GM21529 (cell line): Measurements from ENCODE around the gene FXYD4.

Experiments
- ATAC-seq: cut with Tn5 transposase; IDR thresholded peaks from one replicate; pipeline ENCODE4 v1.9.1; 2021; ENCODE audit not compliant: unreplicated experiment

Gene FXYD4

DNA sequence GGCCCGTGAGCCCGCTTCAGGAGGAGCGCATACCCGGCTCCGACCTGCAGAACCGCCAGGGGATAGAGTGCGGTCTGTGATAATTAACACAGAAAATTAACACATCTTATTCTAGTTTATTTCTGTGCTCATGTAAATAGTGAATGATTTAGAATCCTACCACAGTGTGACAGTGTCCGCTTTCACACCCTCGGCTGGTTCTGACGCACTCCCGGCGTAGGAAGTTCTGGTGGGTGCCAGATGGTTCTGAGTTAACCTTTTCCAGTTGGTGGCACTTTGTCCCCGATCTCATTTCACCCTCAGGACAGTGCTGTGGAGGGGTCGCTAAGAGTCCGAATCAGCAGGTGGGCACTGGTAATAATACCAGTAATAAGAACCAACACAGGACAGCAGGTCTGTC is 28.3 kb upstream of the FXYD4 start:
- no peak for ATAC-seq

DNA sequence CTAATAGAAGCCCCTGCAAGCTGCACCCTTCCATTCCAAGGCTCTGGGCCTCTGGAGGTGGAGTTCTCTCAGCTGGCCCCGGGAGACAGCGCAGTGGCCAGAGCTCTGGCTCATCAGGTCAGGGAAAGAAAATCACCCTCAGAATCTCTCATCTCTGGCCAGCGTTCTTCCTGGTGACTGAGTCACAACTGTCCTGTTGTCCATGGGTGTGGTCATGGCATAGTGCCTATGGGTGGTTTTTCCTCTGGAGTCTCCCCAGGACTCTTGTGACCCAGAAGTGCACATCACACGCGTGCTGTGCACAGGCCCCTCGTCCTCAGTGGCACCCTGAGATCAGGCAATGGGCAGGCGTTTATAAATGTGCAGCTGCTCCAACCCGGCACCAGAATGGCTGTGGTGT is 27.4 kb upstream of the FXYD4 start:
- no peak for ATAC-seq

DNA sequence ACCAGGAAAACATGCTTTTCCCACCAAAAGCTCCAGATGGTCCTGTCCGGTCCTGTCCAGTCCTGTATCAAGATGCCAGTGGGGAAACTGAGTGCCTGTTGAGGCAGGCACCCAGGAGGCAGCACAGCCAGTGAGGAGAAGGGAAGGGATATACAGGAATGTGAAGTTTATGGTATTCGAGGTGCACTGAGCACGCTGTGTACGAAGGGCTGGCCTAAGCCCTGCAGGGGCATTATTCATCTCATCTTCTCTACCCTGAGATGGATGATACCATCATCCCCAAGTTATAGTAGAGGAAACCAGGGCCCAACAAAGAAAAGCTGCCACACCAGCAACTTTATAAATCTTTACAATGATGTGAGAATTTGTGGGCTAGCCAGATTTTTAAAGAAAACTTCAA is 23.4 kb upstream of the FXYD4 start:
- no peak for ATAC-seq

DNA sequence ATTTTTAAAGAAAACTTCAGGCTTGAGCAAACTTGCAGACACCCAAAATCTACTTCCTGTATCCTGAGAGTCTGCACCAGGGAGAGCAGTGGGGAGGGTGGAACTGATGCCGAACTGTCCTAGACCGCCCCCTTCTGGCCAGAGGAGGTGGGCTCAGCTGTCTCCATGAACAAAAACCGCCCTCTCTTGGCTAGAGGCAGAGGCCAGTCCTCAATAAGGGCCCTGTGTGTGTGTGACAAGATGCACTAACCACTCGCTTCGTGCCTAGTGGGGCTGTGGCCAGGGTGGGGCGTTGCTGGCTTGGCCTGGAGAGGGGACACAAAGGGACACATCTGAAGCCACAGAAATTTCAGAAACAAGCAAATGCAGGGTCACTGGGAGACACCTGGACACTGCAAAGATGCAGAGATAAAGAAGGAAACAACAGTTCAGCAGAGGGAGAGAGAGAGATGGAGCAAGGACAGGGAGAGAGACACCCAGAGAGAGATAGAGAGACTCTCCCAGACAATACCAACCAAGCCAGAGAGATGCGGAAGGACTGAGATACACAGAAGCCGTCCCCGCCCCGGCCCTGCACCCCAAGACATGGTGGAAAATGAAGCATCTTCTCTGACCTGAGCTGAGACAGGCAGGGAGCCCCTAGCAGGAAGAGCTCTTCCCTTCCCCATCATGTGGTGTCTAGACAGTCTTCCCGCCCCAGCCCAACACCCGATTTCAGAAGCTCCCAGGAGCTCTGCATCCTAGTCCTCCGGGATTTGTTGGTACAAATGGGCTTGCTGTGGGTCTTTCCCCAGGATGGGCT is 22.7 kb upstream of the FXYD4 start:
- peak; percentile 100 for ATAC-seq

DNA sequence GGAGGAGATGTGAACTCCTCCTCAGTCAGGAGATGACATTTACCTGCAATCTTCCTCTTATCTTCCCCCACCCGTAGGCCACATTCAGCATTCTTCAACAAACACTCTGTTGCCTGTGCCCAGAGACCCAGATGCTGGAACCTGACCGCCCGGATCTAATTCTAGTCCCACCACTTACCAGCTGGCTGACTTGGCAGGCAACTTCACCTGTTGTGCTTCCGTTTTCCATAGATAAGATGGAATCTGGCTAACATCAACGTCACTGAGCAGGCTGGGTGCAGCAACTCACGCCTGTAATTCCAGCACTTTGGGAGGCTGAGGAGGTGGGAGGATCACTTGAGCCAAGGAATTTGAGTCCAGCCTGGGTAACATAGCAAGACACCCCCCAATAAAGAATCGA is 21.3 kb upstream of the FXYD4 start:
- no peak for ATAC-seq

DNA sequence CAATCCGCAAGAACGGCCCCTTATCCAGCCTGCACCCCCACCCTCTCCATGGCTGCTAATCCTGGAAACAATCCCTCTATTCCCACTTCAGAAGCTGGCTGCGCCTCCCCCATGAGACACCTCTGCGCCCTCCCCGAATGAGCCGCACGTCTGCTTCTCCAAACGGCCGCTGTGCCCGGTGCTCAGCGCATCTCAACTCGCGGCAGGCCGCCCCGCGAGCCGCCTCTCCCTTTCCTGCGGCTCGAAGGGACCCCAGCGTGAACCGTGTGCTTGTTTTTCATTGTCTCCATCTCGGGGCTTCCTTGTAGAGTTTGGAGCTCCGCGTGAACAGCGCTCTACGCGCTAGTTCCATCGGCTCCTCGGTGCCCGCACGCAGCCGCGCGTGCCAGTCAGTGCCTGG is 20.8 kb upstream of the FXYD4 start:
- no peak for ATAC-seq

DNA sequence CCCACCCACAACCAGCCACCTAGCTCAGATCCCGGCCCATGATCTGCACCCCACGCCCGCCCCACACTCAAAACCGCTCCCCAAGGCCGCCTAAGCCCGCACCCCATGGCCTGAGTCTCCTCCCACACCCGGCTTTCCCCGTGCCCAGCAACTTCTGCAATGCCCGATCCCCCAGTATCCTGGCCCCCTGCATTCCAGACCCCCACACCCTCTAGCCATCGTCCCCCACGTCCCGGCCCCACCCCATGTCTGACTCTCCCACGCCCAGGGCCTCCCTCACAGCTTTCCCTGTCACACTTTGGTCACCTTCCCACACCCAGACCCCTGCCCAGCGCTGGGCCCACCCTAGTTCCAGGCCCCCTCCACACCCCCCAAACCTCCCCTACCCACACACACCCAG is 20.1 kb upstream of the FXYD4 start:
- ATAC-seq, result no peak

DNA sequence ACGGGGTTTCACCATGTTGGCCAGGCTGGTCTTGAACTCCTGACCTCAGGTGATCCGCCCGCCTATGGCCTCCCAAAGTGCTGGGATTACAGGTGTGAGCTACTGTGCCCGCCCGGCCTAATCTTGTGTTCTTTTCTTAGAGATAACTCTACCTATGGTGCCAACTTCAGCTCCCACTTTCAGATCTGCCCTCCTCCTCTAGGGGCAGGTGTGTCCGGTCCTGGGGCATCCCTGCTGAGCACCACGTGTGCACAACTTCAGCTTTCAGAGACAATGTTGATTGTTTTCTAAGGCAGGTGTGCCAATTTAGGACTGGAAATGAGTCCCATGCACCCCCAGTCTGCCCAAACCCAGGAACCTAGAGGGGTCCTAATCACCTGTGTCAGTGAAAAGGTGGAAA is 18.5 kb upstream of the FXYD4 start:
- ATAC-seq, result no peak

DNA sequence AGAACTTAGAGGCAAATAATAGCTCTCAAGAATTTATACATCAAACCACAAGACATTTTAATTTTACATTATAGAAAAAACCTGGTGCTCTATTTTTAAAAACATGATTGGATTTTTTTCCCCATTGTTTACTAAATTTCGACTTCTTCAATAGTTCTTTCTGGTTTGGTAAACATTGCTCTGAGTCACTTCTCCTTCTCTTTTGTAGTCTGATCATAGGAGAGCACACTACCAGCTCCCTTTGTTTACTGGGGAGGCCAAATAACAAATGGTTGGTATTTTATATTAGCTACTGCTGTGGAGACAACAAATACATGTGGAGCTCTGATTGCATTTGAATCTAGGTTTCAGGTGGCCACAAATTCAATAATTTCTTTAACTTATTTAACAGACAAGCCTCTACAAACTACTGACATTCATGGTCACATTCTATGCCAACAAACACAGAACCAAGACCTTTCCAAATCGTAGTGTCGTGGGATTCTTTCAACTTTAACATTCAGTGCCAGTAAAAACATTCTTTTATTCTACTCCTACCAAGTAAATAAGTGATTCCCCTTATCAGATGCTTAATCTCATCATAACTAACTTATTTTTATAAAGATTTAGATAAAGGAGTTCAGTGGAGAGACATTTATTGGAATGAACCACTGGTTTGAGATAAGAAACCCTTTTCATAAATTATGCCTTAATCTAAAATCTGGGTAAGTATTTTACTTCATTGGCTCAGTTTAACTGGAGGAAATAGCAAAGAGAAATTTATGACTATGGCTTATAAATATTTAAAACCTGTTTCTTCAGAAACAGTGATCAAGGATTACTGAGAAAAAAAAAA is 17.7 kb upstream of the FXYD4 start:
- ATAC-seq, result no peak

DNA sequence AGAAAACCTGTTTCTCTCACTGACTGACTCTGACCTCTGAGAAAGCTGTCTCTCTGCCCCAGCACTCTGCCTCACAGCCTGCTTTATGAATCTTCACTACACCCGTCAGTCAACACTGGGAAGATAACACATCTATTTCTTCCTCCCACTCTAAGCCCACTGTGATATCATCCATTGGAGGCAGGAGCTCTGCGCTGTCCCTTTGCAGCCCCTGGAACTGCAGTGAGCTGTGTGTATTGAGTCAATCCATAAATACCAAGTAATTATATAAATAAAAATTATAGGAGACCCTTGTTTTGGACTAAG is 17.2 kb upstream of the FXYD4 start:
- ATAC-seq, result no peak

DNA sequence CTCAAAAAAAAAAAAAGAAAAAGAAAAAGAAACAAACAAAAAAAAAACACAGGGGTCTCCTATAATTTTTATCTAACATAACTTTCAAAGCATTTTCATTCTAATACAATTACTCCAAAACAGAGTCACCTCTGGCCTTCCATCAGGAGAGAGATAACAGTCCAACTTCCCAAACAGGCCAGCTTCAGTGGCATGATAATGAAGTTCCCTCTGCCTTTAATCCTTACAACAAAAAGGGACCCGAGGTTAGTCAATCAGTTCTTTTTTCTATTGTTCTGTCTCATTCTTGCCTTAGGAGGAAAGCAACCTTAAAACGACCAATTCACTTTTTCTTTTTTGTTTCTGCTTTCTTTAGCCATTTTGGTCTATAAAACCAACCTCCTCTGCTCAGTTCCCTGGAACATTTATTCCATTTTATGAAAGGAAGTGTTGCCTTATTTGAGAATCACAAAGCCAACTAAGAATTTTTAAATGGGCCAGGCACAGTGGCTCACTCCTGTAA is 16.5 kb upstream of the FXYD4 start:
- ATAC-seq, result no peak

DNA sequence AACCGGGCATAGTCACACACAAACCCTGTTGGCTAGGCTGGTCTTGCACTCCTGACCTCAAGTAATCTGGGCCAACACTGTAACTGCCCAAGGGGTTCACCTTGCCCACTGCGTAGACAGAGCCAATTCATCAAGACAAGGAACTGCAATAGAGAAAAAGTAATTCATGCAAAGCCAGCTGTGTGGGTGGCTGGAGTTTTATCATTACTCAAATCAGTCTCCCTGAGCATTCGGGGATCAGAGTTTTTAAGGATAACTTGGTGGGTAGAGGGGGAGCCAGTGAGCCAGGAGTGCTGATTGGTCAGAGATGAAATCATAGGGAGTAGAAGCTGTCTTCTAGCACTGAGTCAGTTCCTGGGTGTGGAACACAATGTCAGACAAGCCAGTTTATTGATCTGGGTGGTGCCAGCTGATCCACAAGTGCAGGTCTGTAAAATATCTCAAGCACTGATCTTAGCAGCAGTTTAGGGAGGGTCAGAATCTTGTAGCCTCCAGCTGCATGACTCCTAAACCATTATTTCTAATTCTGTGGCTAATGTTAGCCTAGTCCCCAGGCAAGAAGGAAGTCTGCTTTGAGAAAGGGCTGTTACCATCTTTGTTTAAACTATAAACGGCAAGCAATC is 15.6 kb upstream of the FXYD4 start:
- ATAC-seq, result no peak

DNA sequence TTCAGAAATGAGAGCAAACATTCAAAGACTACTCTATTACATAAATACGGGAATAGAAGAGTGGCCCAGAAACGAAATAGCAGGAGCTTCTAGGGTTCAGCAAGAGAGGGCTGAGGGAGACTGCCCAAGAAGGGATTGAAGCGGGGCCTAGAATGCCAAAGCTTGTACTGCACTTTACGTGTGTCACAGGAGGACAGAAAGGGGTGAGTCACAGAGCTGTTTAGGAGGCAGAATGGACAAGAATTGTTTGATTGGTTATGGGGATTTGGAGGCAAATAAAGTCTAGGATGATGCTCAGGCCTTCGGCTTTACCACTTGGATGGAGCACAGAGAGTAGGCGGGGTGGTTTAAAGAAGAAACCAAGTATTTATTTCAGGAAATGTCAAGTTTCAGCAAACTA is 11.3 kb upstream of the FXYD4 start:
- ATAC-seq, result no peak

DNA sequence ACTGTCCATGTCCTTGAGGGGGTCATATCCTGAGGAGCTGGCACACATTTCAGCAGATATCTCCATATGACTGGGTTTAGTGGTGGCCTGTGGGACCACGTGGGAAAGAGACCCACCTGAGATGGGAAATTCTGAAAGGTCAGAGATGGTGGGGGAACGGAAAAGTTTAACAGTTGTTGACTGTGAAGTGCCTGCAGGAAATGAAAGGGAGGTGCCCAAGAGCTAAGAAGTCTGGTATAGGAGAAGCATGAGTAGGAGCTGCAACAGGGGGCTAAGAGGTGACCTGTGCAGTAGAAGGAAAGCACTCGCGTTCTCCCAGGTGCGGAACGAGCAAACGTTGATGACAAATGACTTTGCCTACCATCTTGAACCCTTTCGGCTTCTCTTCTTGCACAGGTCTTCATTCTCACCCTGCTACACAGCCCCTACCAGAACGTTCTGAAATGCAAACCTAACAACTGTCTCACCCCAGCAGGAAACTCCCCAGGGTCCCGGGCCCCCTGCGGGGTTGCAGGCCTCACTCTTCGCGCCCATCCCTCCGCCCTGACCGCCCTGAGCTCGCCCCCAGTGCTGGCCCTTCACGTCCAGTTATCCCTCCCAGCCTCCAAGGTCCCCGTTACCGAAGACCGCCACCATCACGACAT is 9.8 kb upstream of the FXYD4 start:
- ATAC-seq, result no peak

DNA sequence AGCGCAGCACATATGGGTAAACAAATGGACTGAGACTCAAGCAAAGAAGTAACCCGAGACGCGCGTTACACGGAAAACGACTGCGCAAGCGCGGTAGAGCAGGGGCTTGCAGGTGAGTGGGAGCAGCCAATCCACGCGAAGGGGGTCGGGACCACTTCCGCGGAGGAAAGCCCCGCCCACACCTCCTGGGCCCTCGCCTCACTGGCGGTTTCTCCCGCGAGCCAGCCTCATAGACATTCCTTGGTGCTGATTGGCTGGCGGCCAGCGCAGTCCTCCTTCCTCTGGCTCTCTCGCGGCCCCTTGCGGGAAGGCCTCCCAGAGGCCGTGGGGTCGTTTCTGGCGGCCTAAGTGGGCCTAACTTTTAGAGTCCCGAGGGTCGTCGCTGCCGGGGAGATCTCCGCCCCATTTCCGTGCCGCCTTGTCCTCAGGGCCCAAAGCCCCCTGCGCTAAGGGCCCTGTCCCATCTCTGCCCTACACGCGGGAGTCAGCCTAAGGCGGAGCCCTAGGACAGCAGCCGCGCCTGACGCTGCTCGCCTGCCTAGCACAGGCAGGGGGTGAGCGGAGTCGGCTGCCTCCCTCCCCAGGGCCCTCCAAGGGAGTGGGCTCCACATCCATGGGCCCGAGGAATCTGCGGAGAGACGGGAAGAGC is 9.1 kb upstream of the FXYD4 start:
- peak; percentile 96 for ATAC-seq

DNA sequence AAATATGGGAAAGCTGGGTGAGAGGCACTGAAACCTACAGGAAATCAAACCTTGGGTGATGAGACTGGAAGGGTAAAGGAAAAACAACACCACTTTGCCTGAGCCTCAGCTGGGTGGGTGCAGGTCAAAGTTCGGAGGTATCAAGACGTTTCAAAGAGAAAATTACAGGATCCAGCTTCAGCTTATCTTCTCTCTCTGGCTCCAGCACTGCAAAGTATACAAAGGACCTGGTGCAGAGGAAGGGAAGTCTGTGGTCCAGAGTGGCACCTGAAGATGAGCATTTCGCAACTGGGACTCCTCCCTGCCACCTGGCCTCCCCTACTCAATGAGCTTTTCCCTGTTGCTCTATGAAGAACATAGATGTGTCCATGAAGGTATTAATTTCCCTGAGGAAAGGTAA is 6.4 kb upstream of the FXYD4 start:
- ATAC-seq, result no peak

DNA sequence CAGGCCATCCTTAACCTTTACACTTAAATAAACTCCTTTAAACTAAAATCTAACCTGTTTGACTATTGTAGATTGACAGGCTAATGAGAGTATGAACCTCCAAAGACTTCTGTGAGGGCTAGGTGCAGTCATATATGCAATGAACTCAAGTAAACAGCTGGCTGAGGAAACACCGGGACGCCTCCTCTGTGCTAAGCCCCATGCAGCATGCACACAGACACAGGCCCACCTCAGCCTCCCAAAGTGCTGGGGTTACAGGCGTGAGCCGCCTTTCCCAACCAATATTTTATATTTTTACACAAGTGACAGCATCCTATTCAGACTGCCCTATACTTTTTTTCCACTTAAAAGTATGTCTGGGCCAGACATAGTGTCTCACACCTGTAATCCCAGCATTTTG is 1.5 kb upstream of the FXYD4 start:
- no peak for ATAC-seq

DNA sequence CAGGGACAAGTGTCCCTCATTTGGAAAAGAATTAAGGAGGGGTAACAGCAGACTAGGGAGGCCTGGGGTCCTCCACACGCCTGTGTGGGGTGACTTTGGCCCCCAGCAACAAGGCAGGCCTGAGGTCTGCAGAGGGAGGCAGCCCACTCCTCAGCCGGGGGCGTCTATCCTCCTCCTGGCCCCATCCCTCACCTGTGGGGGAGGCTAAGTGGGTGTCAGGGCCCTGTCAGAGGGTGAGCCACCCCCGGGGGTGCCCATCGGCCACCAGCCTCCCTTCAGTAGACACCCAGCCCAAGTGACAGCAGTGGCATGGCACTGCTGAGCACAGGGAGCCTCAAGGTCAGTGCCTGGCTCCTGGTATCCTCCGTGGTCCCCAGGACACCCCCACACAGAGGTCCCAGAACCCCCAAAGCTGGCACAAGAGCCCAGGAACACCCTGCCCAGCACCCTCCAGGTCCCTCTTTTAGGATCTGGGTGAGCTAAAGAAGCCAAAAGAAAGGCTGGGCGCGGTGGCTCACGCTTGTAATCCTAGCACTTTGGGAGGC is 693 bp upstream of the FXYD4 start:
- ATAC-seq, result no peak

DNA sequence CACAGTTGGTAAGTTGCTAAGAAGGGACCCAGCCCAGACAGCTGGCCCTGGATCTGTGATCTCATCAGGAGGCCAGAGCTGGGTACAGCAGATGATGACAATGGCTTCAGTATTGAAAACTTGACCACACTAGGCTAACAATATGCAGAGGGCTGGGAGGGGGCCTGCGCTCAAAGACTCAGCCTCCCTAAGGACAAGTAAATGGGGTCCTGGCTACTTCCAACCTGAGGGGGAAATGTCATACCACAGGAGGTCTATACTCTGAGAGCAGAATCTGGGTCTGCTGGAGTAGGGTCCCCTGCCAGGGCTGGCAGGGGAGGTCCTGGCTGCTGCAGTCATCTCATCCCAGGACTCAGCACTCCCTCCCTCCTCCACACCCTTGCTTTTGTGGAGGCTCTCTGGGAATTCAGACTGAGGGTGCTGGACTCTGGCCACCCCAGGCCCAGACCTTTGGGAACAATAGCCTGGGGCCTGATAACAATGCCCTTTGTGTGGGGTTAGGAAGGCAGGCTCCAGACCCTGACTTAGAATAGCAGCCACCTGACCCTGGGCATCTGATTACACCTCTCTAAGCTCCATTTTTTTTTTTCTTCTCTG is 1.4 kb downstream of the FXYD4 start:
- ATAC-seq, result no peak

DNA sequence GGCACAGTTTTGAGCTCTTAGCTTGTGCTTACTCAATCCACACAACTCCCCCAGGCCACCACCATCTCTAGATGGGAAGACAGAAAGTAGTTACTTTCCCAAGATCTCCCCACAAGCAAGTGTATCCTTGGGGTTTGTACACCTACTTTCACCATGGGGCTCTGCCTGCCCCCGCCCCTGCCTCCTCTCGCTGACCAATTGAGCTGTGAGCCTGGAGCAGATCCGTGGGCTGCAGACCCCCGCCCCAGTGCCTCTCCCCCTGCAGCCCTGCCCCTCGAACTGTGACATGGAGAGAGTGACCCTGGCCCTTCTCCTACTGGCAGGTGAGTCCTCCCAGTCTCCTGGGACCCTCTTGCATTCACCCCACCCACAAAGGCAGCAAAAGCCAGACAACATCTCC is 2.0 kb downstream of the FXYD4 start:
- no peak for ATAC-seq
